Mesothelial cell of epicardium (in vitro differentiated cells): Measurements from ENCODE around the gene ONECUT3. TPM values are rescaled to one million over a fixed set of nuclear protein-coding genes. Genes with fewer than 3 reads are reported as not detected.
A peak's percentile ranks its signal among the peaks of the same experiment; 100 is the strongest.

Experiments used
- DNase-seq, 2 experiments: peaks; one replicate each; pipeline ENCODE4 v3.0.0; 2021; ENCODE audit warnings: low spot score in 2 of 2; ENCODE audit not compliant: unreplicated experiment in 2 of 2
- H3K27ac Mint-ChIP-seq: 2 replicates; pipeline ENCODE4 v1.8.0; 2021; ENCODE audit warnings: mixed read lengths
- H3K27me3 Mint-ChIP-seq: 2 replicates; pipeline ENCODE4 v1.8.0; 2021; ENCODE audit warnings: low read depth, mixed read lengths
- H3K36me3 Mint-ChIP-seq: 2 replicates; pipeline ENCODE4 v1.8.0; 2021; ENCODE audit warnings: mixed read lengths
- H3K4me1 Mint-ChIP-seq: 2 replicates; pipeline ENCODE4 v1.8.0; 2021; ENCODE audit warnings: mixed read lengths
- H3K4me3 Mint-ChIP-seq: 2 replicates; pipeline ENCODE4 v1.8.0; 2021; ENCODE audit warnings: mild to moderate bottlenecking, moderate library complexity, mixed read lengths
- H3K9me3 Mint-ChIP-seq: 2 replicates; pipeline ENCODE4 v1.8.0; 2021; ENCODE audit warnings: mixed read lengths
- microRNA-seq: library from miRNA; unstranded; fragments of <30 nt; microRNA quantifications from one replicate; pipeline ENCODE4 v1.2.0, GENCODE V29; 2021; ENCODE audit warnings: inconsistent platforms, mixed read lengths
- total RNA-seq: library from RNA; stranded (reverse); gene quantifications from 3 replicates; pipeline ENCODE4 v1.2.1, GENCODE V29; 2021
- TF ChIP-seq, protein P1 (sequence below): fragments of 200-600 bp; sonication (generic); IDR thresholded peaks from one replicate; pipeline ENCODE4 v1.5.0; 2021; ENCODE audit warnings: antibody characterized with exemption; ENCODE audit not compliant: unreplicated experiment

ONECUT3 gene
- total RNA-seq, 1 donor from 2014 or later: not detected

DNA sequence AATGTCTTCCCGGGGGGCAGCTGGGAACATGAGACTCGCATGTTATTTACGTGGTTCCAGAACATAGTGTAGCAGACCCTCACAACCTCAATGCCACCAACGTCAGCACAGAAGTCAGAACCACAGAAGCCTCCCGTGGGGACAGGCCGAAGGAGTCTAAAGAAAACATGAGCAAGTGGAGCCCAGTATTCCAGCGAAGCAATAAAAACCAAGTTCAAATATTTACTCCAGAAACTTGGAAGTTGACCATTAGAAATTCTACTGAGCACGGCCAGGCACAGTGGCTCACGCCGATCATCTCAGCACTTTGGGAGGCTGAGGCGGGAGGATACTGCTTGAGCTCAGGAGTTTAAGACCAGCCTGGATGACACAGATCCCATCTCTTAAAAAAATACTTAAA lies 76.7 kb downstream of the ONECUT3 start:
- Mint-ChIP-seq H3K4me3 (no peak overlapping the region), H3K27ac (no peak overlapping the region), H3K36me3 (peaks cover 10% of the 10 kb centered on the region), H3K4me1 (peaks cover 1% of the 10 kb centered on the region), H3K27me3 (no peaks in the 10 kb centered on the region), H3K9me3 (no peaks in the 10 kb centered on the region)
- no peak for DNase-seq
- TF ChIP-seq, protein P1, sequence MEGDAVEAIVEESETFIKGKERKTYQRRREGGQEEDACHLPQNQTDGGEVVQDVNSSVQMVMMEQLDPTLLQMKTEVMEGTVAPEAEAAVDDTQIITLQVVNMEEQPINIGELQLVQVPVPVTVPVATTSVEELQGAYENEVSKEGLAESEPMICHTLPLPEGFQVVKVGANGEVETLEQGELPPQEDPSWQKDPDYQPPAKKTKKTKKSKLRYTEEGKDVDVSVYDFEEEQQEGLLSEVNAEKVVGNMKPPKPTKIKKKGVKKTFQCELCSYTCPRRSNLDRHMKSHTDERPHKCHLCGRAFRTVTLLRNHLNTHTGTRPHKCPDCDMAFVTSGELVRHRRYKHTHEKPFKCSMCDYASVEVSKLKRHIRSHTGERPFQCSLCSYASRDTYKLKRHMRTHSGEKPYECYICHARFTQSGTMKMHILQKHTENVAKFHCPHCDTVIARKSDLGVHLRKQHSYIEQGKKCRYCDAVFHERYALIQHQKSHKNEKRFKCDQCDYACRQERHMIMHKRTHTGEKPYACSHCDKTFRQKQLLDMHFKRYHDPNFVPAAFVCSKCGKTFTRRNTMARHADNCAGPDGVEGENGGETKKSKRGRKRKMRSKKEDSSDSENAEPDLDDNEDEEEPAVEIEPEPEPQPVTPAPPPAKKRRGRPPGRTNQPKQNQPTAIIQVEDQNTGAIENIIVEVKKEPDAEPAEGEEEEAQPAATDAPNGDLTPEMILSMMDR: no peak

DNA sequence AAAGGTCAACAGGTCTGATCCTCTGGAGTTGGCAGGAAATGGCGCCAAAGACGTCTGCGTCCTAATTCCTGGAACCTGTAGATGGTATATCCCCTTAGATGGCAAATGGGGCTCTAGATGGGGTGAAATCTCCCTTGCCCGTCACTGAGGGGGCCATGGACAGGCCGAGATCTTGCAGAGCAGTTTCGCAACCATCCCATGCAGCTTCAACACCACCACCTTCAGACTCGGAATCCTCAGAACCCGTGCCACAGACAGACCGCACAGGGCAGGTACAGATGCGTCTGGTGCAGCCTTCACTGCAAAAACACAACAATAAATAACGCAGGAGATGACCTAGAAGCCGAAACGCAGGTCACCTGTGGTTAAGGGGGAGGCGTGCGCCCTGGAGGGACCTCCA lies 77.3 kb downstream of the ONECUT3 start:
- H3K27ac Mint-ChIP-seq: no peak overlapping the region
- TF ChIP-seq, protein P1: no peak
- peaks cover 10% of the 10 kb centered on the region for H3K36me3 Mint-ChIP-seq
- H3K4me3 Mint-ChIP-seq: no peak overlapping the region
- H3K27me3 Mint-ChIP-seq: no peaks in the 10 kb centered on the region
- no peaks in the 10 kb centered on the region for H3K9me3 Mint-ChIP-seq
- peaks cover 1% of the 10 kb centered on the region for H3K4me1 Mint-ChIP-seq
- DNase-seq: no peak

Small RNAs within 50 kb of the gene (microRNA-seq; reads per million reads assigned to microRNA genes)
- 3.5 reads per million, percentile 9 among the genes with 10 or more reads in this experiment for gene MIR1909

Other genes starting within 250 kb of the ONECUT3 start
- 4.0 to 4.6 TPM (median 4.3 TPM) in 3 replicates for gene ADAMTSL5, start 240.5 kb upstream of the ONECUT3 start, total RNA-seq
- 0.38 to 0.51 TPM (median 0.38 TPM) in 3 replicates for gene PLK5, start 229.4 kb upstream of the ONECUT3 start, total RNA-seq
- 91.7 to 96.3 TPM (median 93.1 TPM) in 3 replicates for gene MEX3D, start 185.2 kb upstream of the ONECUT3 start, total RNA-seq
- gene MBD3, start 160.6 kb upstream of the ONECUT3 start, total RNA-seq: 103 to 111 TPM (median 105 TPM) in 3 replicates
- 143 to 154 TPM (median 153 TPM) in 3 replicates for gene UQCR11, start 148.0 kb upstream of the ONECUT3 start, total RNA-seq
- gene TCF3, start 100.9 kb upstream of the ONECUT3 start, total RNA-seq: 227 to 248 TPM (median 239 TPM) in 3 replicates
- gene ATP8B3, start 58.8 kb downstream of the ONECUT3 start, total RNA-seq: 2.2 to 2.4 TPM (median 2.3 TPM) in 3 replicates
- 41.6 to 46.6 TPM (median 44.3 TPM) in 3 replicates for gene REXO1, start 95.0 kb downstream of the ONECUT3 start, total RNA-seq
- gene KLF16, start 110.1 kb downstream of the ONECUT3 start, total RNA-seq: 22.0 to 24.1 TPM (median 23.5 TPM) in 3 replicates
- 59.4 to 67.2 TPM (median 62.0 TPM) in 3 replicates for gene ABHD17A, start 132.0 kb downstream of the ONECUT3 start, total RNA-seq
- gene ADAT3, start 151.9 kb downstream of the ONECUT3 start, total RNA-seq: 14.2 to 17.2 TPM (median 15.5 TPM) in 3 replicates
- gene SCAMP4, start 151.9 kb downstream of the ONECUT3 start, total RNA-seq: 93.5 to 97.7 TPM (median 93.5 TPM) in 3 replicates
- gene CSNK1G2, start 187.7 kb downstream of the ONECUT3 start, total RNA-seq: 79.1 to 84.0 TPM (median 81.8 TPM) in 3 replicates